ENCODE results near the gene TNFRSF6B. TPM values are rescaled to one million over a fixed set of nuclear protein-coding genes. Genes with fewer than 3 reads are reported as not detected.
A peak's percentile ranks its signal among the peaks of the same experiment; 100 is the strongest.

TNFRSF6B gene
- total RNA-seq, 1 donor from 2014 or later, result 0.64 TPM

- ATAC-seq (no peak), DNase-seq (peak; percentile 27)
- intact Hi-C loops (cut with micrococcal nuclease), result no loop called here
Observed at GRCh38 chr20:63681609-63682142, 14.8 kb upstream of the TNFRSF6B start.

GRCh38 chr20:63682384-63683139, 13.9 kb upstream of the TNFRSF6B start:
- ATAC-seq (peak; percentile 71), DNase-seq (peak; percentile 78)
- intact Hi-C loops (cut with micrococcal nuclease), result no loop called here

DNA sequence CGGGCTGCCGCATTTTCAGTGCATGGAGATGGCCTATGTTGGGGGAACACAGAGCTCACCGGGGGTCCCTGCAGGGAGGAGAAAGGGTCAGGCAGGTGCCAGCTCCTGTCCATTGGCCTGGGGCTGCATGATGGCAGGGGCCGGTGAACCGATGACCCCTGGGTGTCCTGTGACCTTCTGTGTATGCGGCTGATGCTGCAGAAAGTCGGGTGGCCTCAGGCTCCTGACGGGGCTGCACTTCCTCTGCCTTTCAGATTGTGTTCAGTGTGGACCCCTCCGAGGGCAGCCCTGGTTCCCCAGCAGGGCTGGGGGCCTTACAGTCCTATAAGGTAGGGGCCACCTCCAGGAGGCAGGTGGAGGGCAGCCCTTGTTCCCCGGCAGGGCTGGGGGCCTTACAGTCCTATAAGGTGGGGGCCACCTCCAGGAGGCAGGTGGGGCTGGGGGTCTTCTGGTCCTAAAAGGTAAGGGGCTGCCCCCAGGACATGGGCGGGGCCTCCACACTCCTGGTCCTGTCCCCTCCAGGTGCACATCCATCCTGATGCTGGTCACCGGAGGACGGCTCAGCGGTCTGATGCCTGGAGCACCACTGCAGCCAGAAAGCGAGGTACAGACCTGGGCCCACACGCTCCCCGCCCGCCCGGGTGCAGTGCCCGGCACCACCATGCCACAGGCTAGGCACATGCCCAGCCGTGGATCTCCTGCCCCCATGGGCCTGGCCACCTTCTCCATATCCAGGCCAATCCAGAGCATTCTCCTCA, 11.0 kb upstream of the TNFRSF6B start:
- ATAC-seq (no peak), DNase-seq (peak; percentile 35)
- intact Hi-C loops (cut with micrococcal nuclease), result no loop called here

DNA sequence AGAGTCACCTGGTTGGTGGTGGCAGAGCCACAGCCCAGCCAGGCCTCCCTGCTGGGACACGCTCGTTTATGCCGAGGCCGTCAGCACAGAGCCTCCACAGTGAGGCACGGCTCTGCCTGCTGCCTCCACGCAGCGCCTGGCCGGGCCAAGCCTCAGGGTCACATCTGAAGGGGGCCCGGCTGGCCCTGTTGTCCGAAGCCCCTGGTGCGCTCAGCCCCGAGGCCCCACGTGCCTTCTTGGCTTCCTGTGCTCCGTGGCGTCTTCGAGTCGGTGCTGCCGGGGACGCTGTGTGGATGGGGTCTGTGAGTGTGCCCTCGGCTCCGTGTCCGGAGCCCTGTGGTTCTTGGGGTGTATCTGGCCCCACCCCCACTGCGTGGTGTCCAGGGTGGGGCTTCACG, 10.4 kb upstream of the TNFRSF6B start:
- DNase-seq, result no peak
- ATAC-seq, result no peak
- intact Hi-C loops (cut with micrococcal nuclease), result no loop called here

GRCh38 chr20:63686492-63687321, 9.7 kb upstream of the TNFRSF6B start:
- intact Hi-C loops (cut with micrococcal nuclease), result no loop called here
- ATAC-seq, result peak; percentile 57
- peak; percentile 81 for DNase-seq

GRCh38 chr20:63687419-63688178, 8.9 kb upstream of the TNFRSF6B start:
- intact Hi-C loops (cut with micrococcal nuclease), result no loop called here
- no peak for ATAC-seq

DNA sequence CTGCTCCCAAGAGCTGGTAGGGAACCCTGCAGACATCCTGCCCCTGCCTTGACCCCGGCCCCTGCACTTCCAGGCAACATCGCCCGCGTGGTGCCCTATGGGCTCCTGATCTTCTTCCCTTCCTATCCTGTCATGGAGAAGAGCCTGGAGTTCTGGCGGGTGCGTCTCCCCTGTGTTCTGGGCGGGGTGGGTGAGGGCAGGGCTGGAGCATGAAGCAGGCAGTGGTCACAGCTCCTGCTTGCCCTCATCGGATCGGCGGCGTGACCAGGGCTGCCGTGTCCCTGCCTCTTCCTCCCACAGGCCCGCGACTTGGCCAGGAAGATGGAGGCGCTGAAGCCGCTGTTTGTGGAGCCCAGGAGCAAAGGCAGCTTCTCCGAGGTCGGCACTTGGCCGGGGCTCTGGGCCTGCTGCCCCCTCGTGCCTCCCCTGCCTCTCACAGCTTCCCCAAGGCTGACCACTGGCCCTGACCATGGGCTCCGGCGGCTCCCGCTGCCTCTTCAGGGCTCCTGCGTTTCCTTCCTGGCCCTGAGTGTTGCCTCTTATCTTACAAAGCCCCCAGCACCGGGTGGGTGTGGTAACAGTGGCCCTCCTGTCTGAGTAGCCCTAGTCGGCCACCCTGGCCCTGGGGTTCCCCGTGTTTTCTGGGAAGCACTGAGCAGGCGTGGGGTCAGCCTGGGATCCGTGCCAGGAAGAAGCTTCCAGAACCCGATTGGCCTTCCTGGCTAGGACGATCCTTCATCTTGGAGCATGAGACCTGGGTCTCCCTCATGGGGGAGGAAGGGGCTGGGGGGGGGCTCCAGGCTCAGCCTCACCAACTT, 8.0 kb upstream of the TNFRSF6B start:
- ATAC-seq (no peak), DNase-seq (peak; percentile 40)
- intact Hi-C loops (cut with micrococcal nuclease), result no loop called here

More at GRCh38 chr20:63687419-63688178, 8.9 kb upstream of the TNFRSF6B start:
- no peak for DNase-seq

DNA sequence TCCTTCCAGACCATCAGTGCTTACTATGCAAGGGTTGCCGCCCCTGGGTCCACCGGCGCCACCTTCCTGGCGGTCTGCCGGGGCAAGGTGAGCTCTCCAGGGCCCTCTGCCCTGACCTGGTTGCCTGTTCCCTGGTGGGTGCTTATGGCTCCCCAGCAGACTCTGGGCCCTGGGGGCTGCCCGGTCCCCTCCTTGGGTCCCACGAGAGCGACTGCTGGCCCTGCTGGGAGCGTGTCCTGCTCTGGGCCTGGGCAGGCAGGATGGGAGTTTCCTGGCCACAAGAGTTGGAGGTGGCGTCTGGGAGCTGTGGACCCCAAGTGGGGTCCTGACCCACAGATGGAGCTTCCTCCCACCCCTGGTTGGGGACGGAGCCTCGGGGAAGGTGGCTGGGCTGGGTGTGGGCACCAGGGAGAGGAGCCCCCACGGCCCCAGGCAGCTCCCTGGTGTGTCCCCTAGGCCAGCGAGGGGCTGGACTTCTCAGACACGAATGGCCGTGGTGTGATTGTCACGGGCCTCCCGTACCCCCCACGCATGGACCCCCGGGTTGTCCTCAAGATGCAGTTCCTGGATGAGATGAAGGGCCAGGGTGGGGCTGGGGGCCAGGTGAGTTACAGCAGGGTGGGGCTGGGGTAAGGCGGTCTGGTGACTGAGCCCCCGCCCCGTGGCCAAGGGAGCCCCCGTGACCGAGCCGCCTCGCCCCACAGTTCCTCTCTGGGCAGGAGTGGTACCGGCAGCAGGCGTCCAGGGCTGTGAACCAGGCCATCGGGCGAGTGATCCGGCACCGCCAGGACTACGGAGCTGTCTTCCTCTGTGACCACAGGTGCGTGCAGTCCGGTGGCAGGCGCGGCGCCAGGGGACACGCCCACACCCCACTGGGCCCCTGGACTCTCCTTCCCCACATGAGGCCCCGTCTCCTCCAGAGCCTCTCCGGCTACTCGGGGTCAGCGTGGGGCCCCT, 7.1 kb upstream of the TNFRSF6B start:
- no peak for ATAC-seq
- intact Hi-C loops (cut with micrococcal nuclease), result no loop called here
- peak; percentile 38 for DNase-seq

DNA sequence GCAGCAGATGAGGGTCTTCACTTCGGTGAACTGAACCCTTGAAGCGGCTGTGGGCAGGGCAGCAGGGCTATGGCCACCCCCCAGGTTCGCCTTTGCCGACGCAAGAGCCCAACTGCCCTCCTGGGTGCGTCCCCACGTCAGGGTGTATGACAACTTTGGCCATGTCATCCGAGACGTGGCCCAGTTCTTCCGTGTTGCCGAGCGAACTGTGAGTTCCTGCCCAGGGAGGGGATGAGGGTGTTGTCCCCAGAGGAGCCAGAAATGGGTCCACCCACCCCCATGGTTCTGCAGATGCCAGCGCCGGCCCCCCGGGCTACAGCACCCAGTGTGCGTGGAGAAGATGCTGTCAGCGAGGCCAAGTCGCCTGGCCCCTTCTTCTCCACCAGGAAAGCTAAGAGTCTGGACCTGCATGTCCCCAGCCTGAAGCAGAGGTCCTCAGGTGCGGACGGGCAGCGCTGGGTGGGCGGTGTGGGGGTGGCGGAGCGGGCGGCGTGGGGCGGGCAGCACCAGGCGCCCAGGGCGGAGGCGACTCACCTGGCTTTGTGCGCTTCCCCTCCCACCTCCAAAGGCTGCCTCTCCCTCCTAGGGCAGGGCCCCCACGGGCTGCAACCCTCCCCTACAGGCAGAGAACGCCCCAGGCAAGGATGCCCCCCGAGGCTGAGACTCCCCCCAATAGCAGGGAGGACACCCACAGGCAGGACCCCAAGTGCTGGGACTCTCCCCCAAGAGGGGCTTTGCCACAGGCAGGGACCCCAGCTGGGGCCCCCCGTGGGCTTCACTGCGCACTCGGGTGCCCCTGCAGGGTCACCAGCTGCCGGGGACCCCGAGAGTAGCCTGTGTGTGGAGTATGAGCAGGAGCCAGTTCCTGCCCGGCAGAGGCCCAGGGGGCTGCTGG, 6.2 kb upstream of the TNFRSF6B start:
- DNase-seq, result peak; percentile 23
- intact Hi-C loops (cut with micrococcal nuclease), result no loop called here
- no peak for ATAC-seq

GRCh38 chr20:63690898-63691710, 5.3 kb upstream of the TNFRSF6B start:
- peak; percentile 29 for DNase-seq
- intact Hi-C loops (cut with micrococcal nuclease), result no loop called here
- ATAC-seq, result no peak

DNA sequence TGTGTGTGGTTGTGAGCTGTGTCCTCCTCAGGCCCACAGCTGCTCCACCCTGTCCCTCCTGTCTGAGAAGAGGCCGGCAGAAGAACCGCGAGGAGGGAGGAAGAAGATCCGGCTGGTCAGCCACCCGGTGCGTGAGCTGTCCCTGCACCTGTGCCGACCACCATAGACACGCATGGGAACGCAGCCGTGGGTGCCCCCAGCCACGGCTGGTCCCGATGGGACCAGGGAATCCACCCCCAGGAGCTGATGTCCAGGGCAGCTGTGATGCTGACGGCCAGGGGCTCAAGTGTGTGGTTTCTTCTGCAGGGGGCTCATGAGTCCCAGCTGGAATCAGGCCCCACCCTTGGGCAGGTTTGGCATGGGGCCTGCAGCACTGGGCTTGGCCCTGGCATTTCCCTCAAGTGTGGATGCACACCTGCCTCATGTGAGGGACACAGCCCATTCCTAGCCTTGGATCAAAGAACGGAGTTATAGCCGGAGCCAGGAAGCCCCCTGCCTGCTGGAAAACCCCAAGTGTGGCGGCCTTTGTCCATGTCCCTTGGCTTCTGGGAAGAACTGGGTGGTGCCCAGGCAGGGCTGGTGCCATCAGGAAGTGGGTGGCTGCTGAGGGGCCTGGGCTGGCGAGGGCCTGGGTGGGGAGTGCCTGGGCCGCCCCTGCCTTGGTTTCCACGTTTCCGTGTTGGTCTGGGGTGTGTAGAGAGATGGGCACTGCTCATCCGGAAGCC, 4.6 kb upstream of the TNFRSF6B start:
- no peak for ATAC-seq
- intact Hi-C loops (cut with micrococcal nuclease), result no loop called here
- DNase-seq, result peak; percentile 31

DNA sequence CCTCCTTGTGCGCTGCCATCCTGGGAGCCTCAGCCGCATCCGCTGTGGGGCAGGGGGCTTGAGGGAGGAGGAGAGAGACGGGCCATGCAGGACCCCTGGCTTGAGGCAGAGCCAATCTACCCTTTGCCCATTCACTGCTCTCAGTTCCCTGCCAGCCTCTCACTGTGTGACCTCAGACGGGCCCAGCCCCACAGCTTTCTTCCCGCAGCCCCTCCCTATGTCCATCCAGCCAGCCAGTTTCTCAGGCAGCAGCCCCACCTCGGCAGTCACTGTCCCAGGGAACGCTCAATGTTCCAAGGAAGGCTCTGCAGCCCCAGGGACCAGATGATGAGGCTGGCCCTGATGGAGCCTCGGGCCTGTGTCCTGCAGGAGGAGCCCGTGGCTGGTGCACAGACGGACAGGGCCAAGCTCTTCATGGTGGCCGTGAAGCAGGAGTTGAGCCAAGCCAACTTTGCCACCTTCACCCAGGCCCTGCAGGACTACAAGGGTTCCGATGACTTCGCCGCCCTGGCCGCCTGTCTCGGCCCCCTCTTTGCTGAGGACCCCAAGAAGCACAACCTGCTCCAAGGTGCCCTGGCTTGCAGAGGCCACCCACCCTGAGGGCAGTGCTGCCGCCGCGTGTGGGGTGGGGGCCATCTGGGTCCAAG, 3.9 kb upstream of the TNFRSF6B start:
- intact Hi-C loops (cut with micrococcal nuclease), result no loop called here
- ATAC-seq (no peak), DNase-seq (peak; percentile 40)

- intact Hi-C loops (cut with micrococcal nuclease), result no loop called here
- ATAC-seq, result no peak
- peak; percentile 27 for DNase-seq
Observed at GRCh38 chr20:63693083-63693732, 3.2 kb upstream of the TNFRSF6B start.

Data from left ventricle myocardium superior (tissue), 1 donor.